HG03103 (cell line): ENCODE measurements around the gene TRIML2.

ENCODE experiments used
- ATAC-seq: cut with Tn5 transposase; IDR thresholded peaks from one replicate; pipeline ENCODE4 v1.9.1; 2021; ENCODE audit warnings: low read depth; ENCODE audit not compliant: unreplicated experiment

The TRIML2 gene

GRCh38 chr4:188109157-188109755 is at the start of gene TRIML2:
Gene TRIML2, minus strand, starts transcription at chr4:188109603. Its CDS starts 4,235 bp downstream, at chr4:188105368.
- no peak for ATAC-seq

DNA sequence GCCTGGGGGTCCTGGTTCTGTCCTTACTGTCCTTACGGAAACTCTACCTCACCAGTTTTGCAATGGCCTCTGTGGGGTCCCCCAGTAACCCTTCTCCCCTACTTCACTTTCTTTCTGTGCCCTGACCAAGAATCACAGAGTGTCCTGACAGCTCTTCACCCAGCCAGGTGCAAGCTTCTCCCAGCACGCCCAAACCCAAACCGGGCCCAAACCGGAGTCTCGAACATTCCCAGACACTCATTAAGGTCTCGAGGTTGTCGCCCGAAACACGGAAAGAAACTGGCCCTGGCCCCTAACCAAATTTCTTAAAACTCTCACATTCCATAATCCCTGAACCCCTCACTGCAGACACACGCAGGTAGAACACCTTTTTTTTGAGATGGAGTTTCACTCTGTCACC is 48.9 kb upstream of the TRIML2 start:
- ATAC-seq: no peak

DNA sequence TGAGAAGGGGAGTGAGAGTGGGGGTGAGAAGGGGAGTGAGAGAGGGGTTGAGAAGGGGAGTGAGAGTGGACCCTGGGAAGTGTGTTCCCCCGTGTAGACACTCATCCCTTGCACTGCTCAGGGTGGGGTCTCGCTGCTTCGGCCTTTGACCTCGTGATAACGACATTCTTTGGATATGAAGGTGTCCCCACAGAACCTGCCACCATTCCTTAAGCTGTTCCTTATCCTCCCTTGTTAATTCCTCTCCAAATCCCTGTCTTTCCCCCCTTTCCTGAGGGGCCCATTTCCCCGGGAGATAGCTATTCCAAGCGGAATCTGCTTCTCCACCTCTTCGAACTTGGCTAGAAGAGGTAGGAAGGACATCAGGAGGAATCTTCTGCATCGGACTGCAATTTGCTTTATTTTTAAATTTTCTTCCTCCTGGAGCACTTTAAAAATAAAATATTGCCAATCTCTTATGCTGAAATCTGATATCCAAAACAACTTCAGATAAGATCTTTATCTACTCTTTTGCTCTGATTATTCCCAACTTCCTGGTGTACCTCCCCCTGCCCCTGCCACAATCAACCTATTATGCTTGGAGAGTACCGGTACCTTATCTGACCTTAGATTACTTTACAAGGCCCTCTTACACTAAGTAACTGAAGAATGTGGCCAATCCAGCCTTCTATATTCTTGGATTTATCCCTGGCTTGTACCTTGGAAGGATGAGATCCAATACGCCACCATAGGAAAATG is 45.4 kb upstream of the TRIML2 start:
- no peak for ATAC-seq

GRCh38 chr4:188147776-188148175 is 38.4 kb upstream of the TRIML2 start:
- no peak for ATAC-seq

- no peak for ATAC-seq
Measured at GRCh38 chr4:188147176-188147575, 37.8 kb upstream of the TRIML2 start.

GRCh38 chr4:188146618-188147017 is 37.2 kb upstream of the TRIML2 start:
- no peak for ATAC-seq

- no peak for ATAC-seq
Measured at GRCh38 chr4:188145601-188146000, 36.2 kb upstream of the TRIML2 start.

GRCh38 chr4:188143731-188144130 is 34.3 kb upstream of the TRIML2 start:
- no peak for ATAC-seq

- ATAC-seq: no peak
Measured at GRCh38 chr4:188139671-188140070, 30.3 kb upstream of the TRIML2 start.

- no peak for ATAC-seq
Measured at GRCh38 chr4:188139141-188139540, 29.7 kb upstream of the TRIML2 start, which contains the start of gene TRIML1. Gene TRIML1, plus strand, starts transcription at chr4:188139441. Its CDS starts 118 bp downstream, at chr4:188139559.

- ATAC-seq: no peak
Measured at GRCh38 chr4:188138227-188138626, 28.8 kb upstream of the TRIML2 start.

DNA sequence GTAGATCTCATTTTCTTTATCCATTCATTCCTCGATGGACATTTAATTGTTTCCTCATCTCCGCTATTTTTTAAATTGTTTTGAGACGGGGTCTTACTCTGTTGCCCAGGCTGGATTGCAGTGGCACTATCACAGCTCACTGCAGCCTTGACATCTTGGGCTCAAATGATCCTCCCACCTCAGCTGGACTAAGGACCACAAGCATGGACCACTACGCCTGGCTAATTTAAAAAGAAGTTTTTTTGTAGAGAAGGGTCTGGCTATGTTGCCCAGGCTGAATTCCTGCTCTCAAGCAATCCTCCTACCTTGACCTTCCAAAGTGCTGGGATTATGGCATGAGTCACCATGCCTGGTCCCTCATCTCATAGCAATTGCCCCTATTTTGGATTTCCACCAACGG is 22.8 kb upstream of the TRIML2 start:
- ATAC-seq: no peak

DNA sequence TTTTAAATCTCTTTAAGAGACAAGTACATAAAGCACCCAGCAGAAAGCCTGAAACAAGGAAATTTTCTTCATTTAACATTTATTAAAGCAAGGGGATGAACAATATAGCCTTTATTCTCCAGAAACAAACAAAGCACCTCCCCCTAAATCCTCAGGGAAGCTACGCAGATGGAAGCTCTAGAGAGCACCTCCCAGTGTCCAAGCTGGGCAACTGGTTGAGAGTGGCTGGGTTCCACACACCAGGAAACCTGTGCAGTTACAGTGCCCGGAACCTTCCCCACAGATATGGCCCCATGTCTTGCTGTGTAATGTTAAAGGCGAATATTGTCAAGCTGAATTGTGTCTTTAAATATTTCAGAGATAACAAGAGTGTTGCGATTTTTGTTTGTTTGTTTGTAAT is 21.0 kb upstream of the TRIML2 start:
- ATAC-seq: no peak

DNA sequence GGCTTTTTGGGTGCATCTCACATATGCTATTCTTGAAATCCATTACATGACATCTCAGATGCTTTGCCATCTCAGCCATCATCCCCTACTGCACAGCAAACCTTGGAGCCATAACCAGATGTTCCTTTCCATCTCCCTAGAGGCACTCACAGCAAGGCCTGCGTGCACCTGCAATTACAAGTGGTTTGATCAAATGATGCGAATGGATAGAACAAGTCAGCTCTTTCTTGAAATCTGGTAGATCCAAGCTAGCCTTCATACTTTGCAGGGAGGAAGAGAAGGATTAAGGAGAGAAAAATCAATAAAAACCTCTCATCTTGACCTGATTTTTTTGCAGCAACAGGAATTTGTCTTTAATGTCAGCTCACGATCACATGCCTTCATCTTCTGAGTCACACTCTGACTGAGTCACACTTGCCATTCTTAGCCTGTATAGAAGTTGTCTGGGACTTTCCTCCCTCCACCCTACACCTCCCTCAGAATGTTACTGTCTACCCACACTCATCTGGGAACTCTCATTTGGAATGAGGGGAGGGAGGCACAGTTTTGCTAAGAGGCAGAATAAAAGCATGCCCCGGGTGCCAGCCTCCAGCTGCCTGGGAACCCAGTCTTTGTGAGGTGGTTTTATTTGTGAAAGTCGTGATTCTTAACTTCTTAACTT is 17.9 kb upstream of the TRIML2 start:
- no peak for ATAC-seq

- ATAC-seq: no peak
Measured at GRCh38 chr4:188121530-188121929, 12.1 kb upstream of the TRIML2 start.

GRCh38 chr4:188117631-188118324 is 8.4 kb upstream of the TRIML2 start:
- ATAC-seq: no peak

DNA sequence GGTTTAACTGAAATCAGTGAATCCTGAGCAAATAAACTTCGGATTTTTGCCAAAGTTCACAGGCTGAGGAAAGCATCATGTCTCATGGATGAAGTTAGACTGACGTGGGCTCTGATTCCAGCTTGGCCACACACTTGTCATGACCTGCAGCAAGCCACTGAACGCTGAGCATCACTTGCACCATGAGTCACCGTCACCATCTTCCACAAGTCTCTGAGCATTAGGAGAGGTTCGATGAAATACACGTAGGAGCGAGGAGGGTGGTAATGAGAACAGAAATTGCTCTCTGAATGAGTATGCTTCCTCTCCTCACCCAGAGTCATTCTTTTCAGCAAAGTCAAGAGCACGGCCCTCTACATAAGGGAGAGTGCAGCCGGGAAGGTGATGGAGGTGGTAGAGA is 3.8 kb upstream of the TRIML2 start:
- ATAC-seq: no peak

GRCh38 chr4:188111955-188112354 is 2.6 kb upstream of the TRIML2 start:
- ATAC-seq: no peak

GRCh38 chr4:188110741-188111471 is 1.5 kb upstream of the TRIML2 start:
- no peak for ATAC-seq

GRCh38 chr4:188110036-188110435 is 633 bp upstream of the TRIML2 start:
- ATAC-seq: no peak
